ENCODE results near the gene OR5D16.
"Not testable (repeated sequence)": the region's sequence is repeated elsewhere in the genome, so short reads cannot be mapped to it uniquely, and the experiment has no call there.

Gene OR5D16

GRCh38 chr11:55838452-55838851, at the start of gene OR5D16:
TSS of gene OR5D16 (plus strand) at chr11:55838752. CDS start at chr11:55838752, 0 bp downstream.
- no peak for DNase-seq (ENCODE audit: low spot score)

GRCh38 chr11:55791606-55792005, 46.9 kb upstream of the OR5D16 start:
- no peak for DNase-seq (ENCODE audit: low spot score)

- no peak for DNase-seq (ENCODE audit: low spot score)
Observed at GRCh38 chr11:55793321-55793720, 45.2 kb upstream of the OR5D16 start.

- DNase-seq (ENCODE audit: low spot score): no peak
Observed at GRCh38 chr11:55795256-55795655, 43.3 kb upstream of the OR5D16 start, which contains the start of gene OR5D14. TSS of gene OR5D14 (plus strand) at chr11:55795556. CDS start at chr11:55795556, 0 bp downstream.

GRCh38 chr11:55806248-55806647, 32.3 kb upstream of the OR5D16 start:
- DNase-seq (ENCODE audit: low spot score): no peak

- DNase-seq (ENCODE audit: low spot score): no peak
Observed at GRCh38 chr11:55811067-55811466, 27.5 kb upstream of the OR5D16 start, which contains the start of gene OR5L1. TSS of gene OR5L1 (plus strand) at chr11:55811367. CDS start at chr11:55811467, 100 bp downstream.

GRCh38 chr11:55819330-55819729, 19.2 kb upstream of the OR5D16 start, which contains the start of gene OR5D18:
TSS of gene OR5D18 (plus strand) at chr11:55819630. CDS start at chr11:55819630, 0 bp downstream.
- no peak for DNase-seq (ENCODE audit: low spot score)

GRCh38 chr11:55826919-55827318, 11.6 kb upstream of the OR5D16 start, which contains the start of gene OR5L2:
TSS of gene OR5L2 (plus strand) at chr11:55827219. CDS start at chr11:55827219, 0 bp downstream.
- DNase-seq (ENCODE audit: low spot score): no peak

GRCh38 chr11:55847453-55847852, 8.9 kb downstream of the OR5D16 start:
- no peak for DNase-seq (ENCODE audit: low spot score)

- DNase-seq (ENCODE audit: low spot score): no peak
Observed at GRCh38 chr11:55849037-55849436, 10.5 kb downstream of the OR5D16 start.

- no peak for DNase-seq (ENCODE audit: low spot score)
Observed at GRCh38 chr11:55852141-55852540, 13.6 kb downstream of the OR5D16 start.

GRCh38 chr11:55854704-55855103, 16.2 kb downstream of the OR5D16 start:
- DNase-seq (ENCODE audit: low spot score): no peak

- not testable (repeated sequence) for DNase-seq (ENCODE audit: low spot score)
Observed at GRCh38 chr11:55867354-55867753, 28.8 kb downstream of the OR5D16 start.

GRCh38 chr11:55872731-55873130, 34.2 kb downstream of the OR5D16 start:
- not testable (repeated sequence) for DNase-seq (ENCODE audit: low spot score)

- not testable (repeated sequence) for DNase-seq (ENCODE audit: low spot score)
Observed at GRCh38 chr11:55873146-55873545, 34.6 kb downstream of the OR5D16 start.

- not testable (repeated sequence) for DNase-seq (ENCODE audit: low spot score)
Observed at GRCh38 chr11:55882997-55883396, 44.4 kb downstream of the OR5D16 start, which contains the start of gene TRIM51. TSS of gene TRIM51 (plus strand) at chr11:55883297. CDS start at chr11:55885429, 2,132 bp downstream.

GRCh38 chr11:55884995-55885394, 46.4 kb downstream of the OR5D16 start:
- not testable (repeated sequence) for DNase-seq (ENCODE audit: low spot score)

GRCh38 chr11:55885481-55885880, 46.9 kb downstream of the OR5D16 start:
- not testable (repeated sequence) for DNase-seq (ENCODE audit: low spot score)
